Left lobe of liver (tissue), 2 donors: ENCODE measurements around the gene GTF3C2. TPM values are rescaled to one million over a fixed set of nuclear protein-coding genes. Genes with fewer than 3 reads are reported as not detected.
"Not testable (repeated sequence)": the region's sequence is repeated elsewhere in the genome, so short reads cannot be mapped to it uniquely, and the experiment has no call there.

Source experiments
- ATAC-seq: fragments of 200-7000 bp; cut with Tn5 transposase; one replicate; pipeline ENCODE4 v1.9.1; 2020; ENCODE audit warnings: mild to moderate bottlenecking, moderate library complexity
- DNase-seq: peaks from one replicate; pipeline ENCODE4 v3.0.0-alpha.2; 2020; ENCODE audit warnings: low spot score
- total RNA-seq: library from RNA; stranded (reverse); gene quantifications from one replicate; pipeline ENCODE4 v1.2.1, GENCODE V29; 2021
- donor health status: DM: no; HTN: no; CAD: no; lungs with moderate emphysema.
- donor health status: DM: no; HTN: yes; CAD: no.

The GTF3C2 gene
- total RNA-seq, 1 donor from 2014 or later, result 19.2 TPM

DNA sequence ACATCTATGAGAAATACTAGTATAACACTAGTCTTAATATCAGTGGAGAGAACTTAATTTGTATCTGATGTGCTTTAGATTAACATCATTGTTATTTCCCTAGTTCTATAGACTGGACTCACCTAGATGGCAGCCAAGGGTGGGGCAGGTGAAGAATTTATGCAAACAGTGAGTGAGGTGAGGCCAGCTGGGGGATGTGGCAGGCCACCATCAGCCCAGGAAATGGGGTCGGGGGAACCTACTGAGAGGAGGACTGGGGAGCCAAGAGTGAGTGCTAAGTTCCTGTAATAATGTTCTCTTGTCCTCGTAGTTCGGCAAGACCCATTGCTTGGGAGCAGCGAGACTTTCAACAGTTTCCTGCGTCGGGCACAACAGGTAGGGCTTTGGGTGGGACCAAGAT is 16.4 kb upstream of the GTF3C2 start:
- no peak for ATAC-seq
- DNase-seq, result no peak

DNA sequence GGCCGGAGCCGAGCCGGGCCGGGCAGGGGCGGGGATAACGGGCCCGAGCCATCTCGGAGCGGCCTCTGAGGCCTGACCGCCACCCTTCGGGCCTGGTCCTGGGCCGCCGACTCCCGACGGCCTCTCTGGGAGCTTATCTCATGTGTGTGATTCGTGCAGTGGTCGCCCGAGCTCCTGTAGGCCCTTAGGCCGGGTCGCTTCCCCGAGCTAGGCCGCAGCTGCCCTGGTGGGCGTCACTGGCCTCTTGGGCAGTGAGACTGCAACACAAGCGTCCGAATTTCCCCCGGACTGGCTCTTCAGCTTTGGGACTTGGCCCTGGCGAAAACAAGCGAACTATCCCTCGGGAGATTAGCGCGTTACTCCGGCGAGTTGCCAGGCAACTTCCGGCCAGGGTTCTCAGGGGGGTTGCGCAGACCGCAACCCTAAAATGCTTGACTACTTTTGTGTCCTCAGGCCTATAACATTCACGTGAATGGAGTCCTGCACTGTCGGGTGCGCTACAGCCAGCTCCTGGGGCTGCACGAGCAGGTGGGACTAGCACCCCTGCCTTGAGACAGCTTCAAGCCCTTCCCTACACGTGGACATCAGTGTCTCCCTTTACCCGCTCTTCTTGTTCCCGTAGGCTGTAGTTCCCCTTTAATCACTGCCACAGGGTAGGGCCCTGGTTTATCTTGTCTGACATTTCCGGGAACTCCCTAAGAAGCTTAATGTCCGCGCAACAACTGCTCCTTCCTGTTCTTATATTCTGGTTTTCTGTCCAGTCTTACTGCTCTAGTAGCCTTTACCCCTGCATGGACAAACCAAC is 14.5 kb upstream of the GTF3C2 start:
- DNase-seq, result no peak
- ATAC-seq, result peak; percentile 40

DNA sequence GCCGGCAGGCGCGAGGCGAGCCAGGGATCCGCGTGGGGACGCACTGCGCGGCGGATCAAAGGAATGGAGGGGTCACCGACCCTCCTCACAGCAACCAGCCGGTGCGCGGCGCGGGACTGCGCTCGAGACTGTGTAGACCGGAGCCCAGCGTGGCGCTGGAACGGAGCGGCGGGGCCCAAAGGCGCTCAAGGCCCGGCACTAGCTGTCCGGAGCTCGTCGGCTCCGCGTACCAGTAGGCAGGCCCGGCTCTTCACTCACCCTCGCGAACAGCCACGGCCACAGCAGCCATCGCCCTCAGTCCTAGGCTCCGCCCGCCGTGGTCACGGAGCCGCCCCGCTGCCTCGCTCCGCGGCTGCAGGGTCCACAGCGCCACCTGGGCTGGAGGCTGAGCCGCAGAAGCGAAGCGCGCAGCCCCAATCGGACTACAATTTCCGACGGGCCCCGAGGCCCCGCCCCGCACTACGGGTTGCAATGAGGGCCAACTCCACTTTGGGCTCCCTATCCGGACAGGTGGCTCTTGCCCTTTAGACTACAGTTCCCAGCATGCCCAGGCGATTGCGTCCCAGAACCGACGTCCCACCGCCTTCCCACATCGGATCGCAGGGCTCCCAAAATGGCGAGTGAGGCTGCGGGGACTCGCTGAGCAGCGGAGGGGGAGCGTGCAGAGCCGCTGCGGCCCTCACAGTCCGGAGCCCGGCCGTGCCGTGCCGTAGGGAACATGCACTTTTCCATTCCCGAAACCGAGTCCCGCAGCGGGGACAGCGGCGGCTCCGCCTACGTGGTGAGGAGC is 13.7 kb upstream of the GTF3C2 start, which contains the start of the genes EIF2B4 and SNX17:
Gene EIF2B4 (minus strand): TSS at position 313 of the 790 bp plus-strand sequence. CDS start 24 bp downstream, at position 289.
Gene SNX17 (plus strand): TSS at position 591 of the 790 bp plus-strand sequence. CDS start 128 bp downstream, at position 719.
- peak; percentile 90 for ATAC-seq
- DNase-seq, result peak; percentile 100

- peak; percentile 58 for ATAC-seq
- DNase-seq, result no peak
Observed at GRCh38 chr2:27369471-27370025, 13.0 kb upstream of the GTF3C2 start.

GRCh38 chr2:27363933-27364332 is 7.4 kb upstream of the GTF3C2 start:
- no peak for DNase-seq
- ATAC-seq, result no peak

DNA sequence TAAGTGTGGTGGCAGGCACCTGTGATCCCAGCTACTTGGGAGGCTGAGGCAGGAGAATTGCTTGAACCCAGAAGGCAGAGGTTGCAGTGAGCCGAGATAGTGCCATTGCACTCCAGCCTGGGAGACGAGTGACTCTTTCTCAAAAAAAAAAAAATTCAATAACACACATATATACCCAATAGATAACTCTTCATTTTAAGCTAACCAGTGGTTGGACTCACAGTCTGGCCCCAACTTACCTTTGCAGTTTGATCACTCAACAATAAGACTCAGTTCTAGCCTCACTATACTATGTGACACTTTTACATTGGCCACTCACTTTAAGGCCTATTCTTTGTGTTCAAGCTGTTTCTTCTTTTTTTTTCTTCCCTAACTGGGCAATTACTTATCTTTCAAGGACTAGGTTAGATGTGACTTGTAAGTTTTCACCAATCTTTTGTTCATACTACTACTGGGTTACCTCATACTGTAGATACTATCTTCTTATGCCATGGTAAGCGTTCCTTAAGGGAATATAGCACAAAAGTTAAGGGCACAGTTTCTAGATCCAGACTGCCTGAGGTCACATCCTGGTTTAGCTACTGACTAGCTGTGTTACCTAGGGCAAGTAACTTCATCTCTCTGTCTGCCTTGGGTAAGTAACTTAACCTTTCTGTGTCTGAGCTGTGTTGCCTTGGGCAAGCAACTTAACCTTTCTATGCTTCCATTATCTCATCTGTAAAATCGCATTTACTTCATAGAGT is 6.3 kb upstream of the GTF3C2 start:
- ATAC-seq (no peak), DNase-seq (no peak)

DNA sequence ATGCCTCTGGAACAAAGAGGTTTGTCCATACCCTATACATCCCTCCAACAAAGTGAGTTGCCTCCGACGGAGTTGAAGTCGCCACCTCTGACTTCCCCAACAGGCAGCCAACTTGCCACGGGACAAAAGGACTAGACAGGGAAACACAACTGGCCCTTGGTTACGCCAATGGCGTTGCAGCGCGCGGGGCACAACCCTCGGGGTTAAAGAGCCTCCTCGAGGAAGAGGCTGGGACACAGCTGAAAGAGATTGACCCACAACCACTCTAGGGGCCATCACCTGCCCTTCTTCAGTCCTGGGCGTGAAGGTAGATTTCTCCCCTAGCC is 545 bp downstream of the GTF3C2 start:
- peak; percentile 65 for DNase-seq
- peak; percentile 54 for ATAC-seq

GRCh38 chr2:27354597-27354927 is 2.0 kb downstream of the GTF3C2 start:
- ATAC-seq (no peak), DNase-seq (no peak)

DNA sequence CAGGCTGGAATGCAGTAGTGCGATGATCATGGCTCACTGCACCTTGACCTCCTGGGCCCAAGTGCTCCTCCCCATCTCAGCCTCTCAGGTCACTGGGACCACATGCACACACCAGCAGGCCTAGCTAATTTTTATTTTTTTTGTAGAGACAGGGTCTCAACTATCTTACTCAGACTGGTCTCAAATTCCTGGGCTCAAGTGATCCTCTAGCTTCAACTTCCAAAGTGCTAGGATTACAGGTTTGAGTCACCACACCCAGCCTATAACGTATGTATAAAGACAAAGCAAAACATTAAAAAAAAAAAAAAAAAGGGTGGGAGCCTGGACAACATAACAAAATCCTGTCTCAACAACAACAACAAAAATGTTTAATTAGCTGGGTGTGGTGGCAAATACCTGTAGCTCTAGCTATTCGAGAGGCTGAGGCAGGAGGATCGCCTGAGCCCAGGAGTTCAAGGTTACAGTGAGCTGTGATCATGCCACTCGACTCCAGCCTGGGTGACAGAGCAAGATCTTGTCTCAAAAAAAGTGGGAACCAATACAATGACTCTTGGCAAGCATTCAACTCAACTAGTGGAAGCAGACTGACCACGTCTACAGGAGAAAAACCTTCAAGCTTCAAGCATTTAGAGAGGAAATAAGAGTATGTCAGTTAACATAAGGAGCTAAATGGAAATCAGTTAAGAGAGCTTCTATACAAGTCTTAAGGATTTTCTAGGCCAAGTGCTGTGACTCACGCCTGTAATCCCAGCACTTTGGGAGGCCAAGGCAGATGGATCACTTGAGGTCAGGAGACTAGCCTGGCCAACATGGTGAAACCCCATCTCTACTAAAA is 2.6 kb downstream of the GTF3C2 start:
- ATAC-seq, result no peak

GRCh38 chr2:27353386-27353761 is 3.2 kb downstream of the GTF3C2 start:
- ATAC-seq, DNase-seq: not testable (repeated sequence)

More for the DNA sequence above, 2.6 kb downstream of the GTF3C2 start:
- no peak for DNase-seq

GRCh38 chr2:27351802-27352598 is 4.6 kb downstream of the GTF3C2 start:
- DNase-seq, result no peak
- no peak for ATAC-seq

DNA sequence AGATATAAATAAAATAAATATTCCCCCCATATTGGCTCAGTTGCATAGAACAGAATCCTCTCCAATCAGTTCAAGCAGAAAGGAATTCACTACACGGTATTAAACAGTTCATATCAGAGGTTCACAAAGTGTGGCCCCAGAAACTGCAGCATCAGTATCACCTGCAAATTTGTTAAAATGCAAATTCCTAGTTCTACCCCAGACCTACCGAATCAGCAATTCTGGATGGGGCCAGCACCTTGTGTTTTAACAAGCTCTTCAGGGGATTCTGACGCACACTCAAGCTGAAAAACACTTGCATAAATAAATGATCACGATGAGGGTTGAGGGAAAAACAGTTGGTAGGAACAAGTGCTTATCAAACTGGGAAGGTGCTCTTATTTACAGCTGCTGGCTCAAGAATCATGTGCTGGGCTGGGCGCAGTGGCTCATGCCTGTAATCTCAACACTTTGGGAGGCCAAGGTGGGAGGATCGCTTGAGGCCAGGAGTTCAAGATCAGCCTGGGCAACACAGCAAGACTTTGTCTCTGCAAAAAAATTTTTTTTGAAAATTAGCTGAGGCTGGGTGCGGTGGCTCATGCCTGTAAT is 6.4 kb downstream of the GTF3C2 start:
- no peak for DNase-seq
- ATAC-seq, result no peak

DNA sequence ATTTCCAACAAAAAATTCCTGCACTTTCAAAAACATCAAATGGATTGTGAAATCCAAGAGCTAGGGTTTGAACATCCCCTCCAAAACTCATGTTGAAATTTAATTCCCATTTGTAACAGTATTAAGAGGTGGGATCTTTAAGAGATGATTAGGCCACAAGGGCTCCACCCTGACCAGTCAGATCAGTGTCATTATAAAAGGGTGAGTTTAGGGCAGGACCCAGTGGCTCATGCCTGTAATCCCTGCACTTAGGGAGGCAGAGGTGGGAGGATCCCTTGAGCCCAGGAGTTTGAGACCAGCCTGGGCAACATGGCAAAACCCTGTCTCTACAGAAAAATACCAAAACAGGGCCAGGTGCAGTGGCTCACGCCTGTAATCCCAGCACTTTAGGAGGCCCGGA is 8.9 kb downstream of the GTF3C2 start:
- ATAC-seq (no peak), DNase-seq (no peak)

GRCh38 chr2:27336173-27336572 is 20.4 kb downstream of the GTF3C2 start:
- DNase-seq, result no peak
- no peak for ATAC-seq

DNA sequence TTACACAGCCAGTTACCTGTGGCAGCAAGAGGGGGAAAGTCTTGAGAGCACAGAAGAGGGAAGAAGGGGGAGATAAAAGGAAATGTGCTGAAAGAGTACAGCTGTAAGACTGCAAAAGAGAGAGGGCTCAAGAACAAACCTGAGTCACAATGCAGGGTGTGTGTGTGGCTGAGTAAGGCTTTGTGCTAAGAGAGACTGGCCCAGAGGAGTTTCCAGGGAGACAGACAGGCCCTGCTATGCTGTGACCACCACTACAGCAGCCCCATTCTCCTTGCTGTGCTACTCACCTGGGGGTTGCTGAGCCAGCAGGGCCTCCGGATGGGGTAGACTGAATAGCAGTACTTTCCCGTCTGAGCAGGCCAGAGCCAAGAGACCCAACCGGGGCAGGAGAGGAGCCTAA is 21.3 kb downstream of the GTF3C2 start:
- DNase-seq (no peak), ATAC-seq (no peak)

DNA sequence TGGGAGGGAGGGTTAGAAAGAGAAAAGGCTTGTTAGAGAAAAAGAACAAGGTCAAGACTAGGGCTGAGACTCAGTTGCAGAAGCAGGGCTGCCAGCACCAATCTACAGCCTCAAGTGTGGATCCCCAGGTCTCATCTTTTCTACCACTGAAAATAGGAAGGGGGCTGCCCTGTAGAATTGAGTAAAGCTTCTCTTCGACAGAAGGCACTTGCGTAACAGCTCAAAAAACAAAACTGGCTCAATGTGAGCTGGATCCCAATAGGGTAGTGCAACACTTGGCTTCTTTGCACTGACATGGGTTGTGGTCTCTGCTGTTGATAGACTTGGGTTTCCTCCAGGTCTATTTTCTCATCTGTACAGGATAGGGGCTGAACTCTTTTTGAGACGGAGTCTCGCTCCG is 31.8 kb downstream of the GTF3C2 start:
- DNase-seq (no peak), ATAC-seq (no peak)

GRCh38 chr2:27323596-27324285 is 32.8 kb downstream of the GTF3C2 start:
- peak; percentile 12 for ATAC-seq
- DNase-seq, result no peak
